Osteoblast (primary cell): ENCODE data around the gene LHX2. TPM values are rescaled to one million over a fixed set of nuclear protein-coding genes. Genes with fewer than 3 reads are reported as not detected.
A peak's percentile ranks its signal among the peaks of the same experiment; 100 is the strongest.

Experiments used
- DNase-seq: peaks from one replicate; pipeline ENCODE4 v3.0.0; 2011; ENCODE audit warnings: low spot score, mixed read lengths; ENCODE audit not compliant: insufficient read length; ENCODE audit errors: missing footprints
- H2AFZ ChIP-seq: 2 replicates; pipeline ENCODE4 v1.6.0; 2011; ENCODE audit warnings: mild to moderate bottlenecking, low read length
- H3K27ac ChIP-seq: 2 replicates; pipeline ENCODE4 v1.5.1; 2011; ENCODE audit warnings: mild to moderate bottlenecking, low read depth, low read length, moderate library complexity
- H3K27me3 ChIP-seq: 2 replicates; pipeline ENCODE4 v1.6.0; 2012; ENCODE audit warnings: mild to moderate bottlenecking, control low read depth, inconsistent platforms, low read length, moderate library complexity; ENCODE audit not compliant: insufficient read depth
- H3K36me3 ChIP-seq: 2 replicates; pipeline ENCODE4 v1.5.1; 2011; ENCODE audit warnings: mild to moderate bottlenecking, low read length, control low read depth, moderate library complexity; ENCODE audit not compliant: insufficient read depth
- H3K4me1 ChIP-seq: 2 replicates; pipeline ENCODE4 v1.5.1; 2011; ENCODE audit warnings: mild to moderate bottlenecking, low read length, control low read depth, moderate library complexity; ENCODE audit not compliant: insufficient read depth
- H3K4me2 ChIP-seq: 2 replicates; pipeline ENCODE4 v1.6.0; 2011; ENCODE audit warnings: mild to moderate bottlenecking, low read length; ENCODE audit not compliant: insufficient read depth
- H3K4me3 ChIP-seq: fragments of 200-600 bp; sonication (generic); 3 replicates; pipeline ENCODE4 v1.5.1; 2012; ENCODE audit warnings: mild to moderate bottlenecking, low read length, inconsistent platforms; ENCODE audit not compliant: insufficient read depth
- H3K79me2 ChIP-seq: 2 replicates; pipeline ENCODE4 v1.6.0; 2012; ENCODE audit warnings: mild to moderate bottlenecking, low read length, control low read depth, inconsistent platforms; ENCODE audit not compliant: insufficient read depth
- H3K9me3 ChIP-seq: 2 replicates; pipeline ENCODE4 v1.5.1; 2011; ENCODE audit warnings: low read depth, low read length, control low read depth
- H4K20me1 ChIP-seq: 2 replicates; pipeline ENCODE4 v1.6.0; 2012; ENCODE audit warnings: mild to moderate bottlenecking, low read length, control low read depth; ENCODE audit not compliant: insufficient read depth
- total RNA-seq: library from RNA; depleted of rRNA; stranded (reverse); fragments of >200 nt; gene quantifications from 2 replicates; pipeline ENCODE4 v1.2.3, GENCODE V29; 2012
- TF ChIP-seq, protein P1 (sequence below): IDR thresholded peaks from 2 replicates; pipeline ENCODE4 v1.5.1; 2011; ENCODE audit warnings: mild to moderate bottlenecking, low read depth, low read length, moderate library complexity; ENCODE audit errors: extremely low read depth

Gene LHX2
- total RNA-seq, 1 donor: not detected

DNA sequence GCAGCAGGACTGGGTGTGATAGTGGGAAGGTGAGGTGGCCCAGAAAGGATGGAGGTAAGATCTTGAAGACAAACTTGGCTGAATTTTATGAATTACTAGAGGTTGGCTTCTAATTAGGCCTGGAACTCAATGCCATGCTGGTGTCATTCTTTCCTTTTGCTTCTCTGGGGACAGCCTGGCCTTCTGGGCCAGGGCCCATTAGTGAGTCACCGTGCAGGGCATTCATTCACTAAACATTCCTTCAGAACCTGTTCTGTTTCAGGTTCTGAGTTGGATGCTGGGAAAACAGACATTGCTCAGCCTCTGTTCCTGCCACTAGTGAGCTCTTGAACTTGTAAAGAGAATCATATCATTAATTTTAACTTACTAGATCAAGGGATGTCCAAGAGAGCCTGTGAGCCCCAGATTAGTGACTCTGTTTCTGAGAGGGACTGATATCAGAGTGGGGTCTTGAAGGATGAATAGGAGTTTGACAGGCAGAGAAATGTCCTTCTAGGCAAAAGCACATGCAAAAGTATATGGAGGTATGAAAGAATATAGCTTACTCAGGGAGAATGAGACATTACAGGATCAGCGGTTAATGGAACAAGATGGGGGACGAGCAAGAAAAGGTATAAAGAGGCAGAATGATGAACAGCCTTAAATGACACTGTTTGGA is 66.5 kb downstream of the LHX2 start:
- peaks cover 23% of the 10 kb centered on the region for H3K27me3 ChIP-seq
- TF ChIP-seq, protein P1, sequence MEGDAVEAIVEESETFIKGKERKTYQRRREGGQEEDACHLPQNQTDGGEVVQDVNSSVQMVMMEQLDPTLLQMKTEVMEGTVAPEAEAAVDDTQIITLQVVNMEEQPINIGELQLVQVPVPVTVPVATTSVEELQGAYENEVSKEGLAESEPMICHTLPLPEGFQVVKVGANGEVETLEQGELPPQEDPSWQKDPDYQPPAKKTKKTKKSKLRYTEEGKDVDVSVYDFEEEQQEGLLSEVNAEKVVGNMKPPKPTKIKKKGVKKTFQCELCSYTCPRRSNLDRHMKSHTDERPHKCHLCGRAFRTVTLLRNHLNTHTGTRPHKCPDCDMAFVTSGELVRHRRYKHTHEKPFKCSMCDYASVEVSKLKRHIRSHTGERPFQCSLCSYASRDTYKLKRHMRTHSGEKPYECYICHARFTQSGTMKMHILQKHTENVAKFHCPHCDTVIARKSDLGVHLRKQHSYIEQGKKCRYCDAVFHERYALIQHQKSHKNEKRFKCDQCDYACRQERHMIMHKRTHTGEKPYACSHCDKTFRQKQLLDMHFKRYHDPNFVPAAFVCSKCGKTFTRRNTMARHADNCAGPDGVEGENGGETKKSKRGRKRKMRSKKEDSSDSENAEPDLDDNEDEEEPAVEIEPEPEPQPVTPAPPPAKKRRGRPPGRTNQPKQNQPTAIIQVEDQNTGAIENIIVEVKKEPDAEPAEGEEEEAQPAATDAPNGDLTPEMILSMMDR: no peak
- no peak overlapping the region for H2AFZ ChIP-seq
- H3K4me1 ChIP-seq: peaks cover 14% of the 10 kb centered on the region
- DNase-seq: peak; percentile 74
- no peaks in the 10 kb centered on the region for H3K9me3 ChIP-seq
- H3K27ac ChIP-seq: no peak overlapping the region
- no peaks in the 10 kb centered on the region for H3K79me2 ChIP-seq
- H4K20me1 ChIP-seq: no peaks in the 10 kb centered on the region
- H3K4me2 ChIP-seq: no peak overlapping the region
- H3K4me3 ChIP-seq: no peak overlapping the region
- no peaks in the 10 kb centered on the region for H3K36me3 ChIP-seq

DNA sequence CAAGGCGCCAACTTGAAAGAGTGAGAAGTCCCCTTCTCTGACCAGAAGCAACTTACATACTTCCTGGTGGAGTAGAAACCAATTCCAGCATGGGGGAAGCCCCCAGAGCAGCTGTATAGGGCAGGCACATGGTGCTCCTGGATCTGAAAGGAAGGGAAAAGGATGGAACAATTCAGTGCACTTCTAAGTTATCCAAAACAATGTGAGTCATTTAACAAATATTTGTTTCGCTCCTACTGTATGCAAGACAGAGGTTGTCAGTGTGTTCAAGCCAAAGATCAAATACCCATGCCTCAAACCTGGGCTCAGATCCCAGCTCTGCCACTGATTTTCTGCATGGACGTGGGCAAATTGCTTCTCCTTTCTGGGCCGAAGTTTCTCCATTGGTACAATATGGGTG is 67.1 kb downstream of the LHX2 start:
- TF ChIP-seq, protein P1: no peak
- Histone ChIP-seq H3K4me1 (peaks cover 14% of the 10 kb centered on the region), H3K27me3 (peaks cover 25% of the 10 kb centered on the region), H3K4me2 (no peak overlapping the region), H3K9me3 (no peaks in the 10 kb centered on the region), H2AFZ (no peak overlapping the region), H3K79me2 (no peaks in the 10 kb centered on the region), H3K27ac (no peak overlapping the region), H3K36me3 (no peaks in the 10 kb centered on the region), H3K4me3 (no peak overlapping the region), H4K20me1 (no peaks in the 10 kb centered on the region)
- peak; percentile 53 for DNase-seq

DNA sequence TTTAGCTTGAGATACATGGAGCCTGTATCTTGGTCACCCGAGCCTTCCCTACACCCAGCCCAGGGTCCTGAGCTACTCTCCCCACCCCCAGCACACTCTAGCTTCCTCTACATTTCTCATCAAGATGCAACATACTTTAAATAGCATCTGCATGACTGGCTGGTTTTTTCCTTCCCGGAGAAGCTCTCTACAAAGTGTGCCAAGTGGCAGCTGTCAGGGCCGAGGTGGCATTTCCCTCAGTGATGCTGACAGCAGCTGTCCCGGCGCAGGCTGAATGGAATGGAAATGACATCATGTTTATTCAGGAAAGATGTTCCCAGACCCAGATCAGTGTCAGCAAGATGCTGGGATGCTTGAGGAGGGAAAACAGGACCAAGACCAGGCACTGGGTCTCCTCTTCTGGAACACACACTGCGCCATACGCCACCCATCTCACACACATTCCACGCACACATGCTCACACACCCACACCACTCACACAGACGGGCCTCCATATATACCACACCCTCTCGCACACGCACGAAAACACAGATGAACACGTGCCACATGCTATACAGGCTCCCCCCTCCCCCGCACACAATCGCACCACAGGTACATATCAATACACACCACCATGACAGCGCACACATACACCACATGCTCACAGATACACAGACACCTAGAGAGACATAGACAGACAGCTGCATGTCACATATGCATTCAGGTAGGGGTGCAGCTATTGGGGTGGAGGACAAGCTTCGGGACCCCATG is 67.8 kb downstream of the LHX2 start:
- Histone ChIP-seq H3K4me2 (peak overlapping the region; percentile 12), H3K27me3 (peaks cover 28% of the 10 kb centered on the region), H3K36me3 (no peaks in the 10 kb centered on the region), H3K4me3 (no peak overlapping the region), H3K27ac (no peak overlapping the region), H3K4me1 (peaks cover 14% of the 10 kb centered on the region), H3K9me3 (no peaks in the 10 kb centered on the region), H4K20me1 (no peaks in the 10 kb centered on the region), H3K79me2 (no peaks in the 10 kb centered on the region), H2AFZ (no peak overlapping the region)
- peak; percentile 53 for DNase-seq
- TF ChIP-seq, protein P1: no peak

DNA sequence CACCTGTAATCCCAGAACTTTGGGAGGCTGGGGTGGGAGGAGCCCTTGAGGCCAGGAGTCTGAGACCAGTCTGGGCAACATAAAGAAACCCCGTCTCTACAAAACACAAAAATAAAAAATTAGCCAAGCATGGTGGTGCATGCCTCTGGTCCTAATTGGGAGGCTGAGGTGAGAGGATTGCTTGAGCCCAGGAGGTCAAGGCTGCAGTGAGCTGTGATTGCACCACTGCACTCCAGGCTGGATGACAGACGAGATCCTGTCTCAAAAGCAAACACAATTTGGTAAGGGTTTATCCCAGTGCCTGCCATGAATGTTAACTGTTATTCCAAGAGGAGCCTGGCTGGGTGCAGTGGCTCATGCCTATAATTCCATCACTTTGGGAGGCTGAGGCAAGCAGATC is 71.1 kb downstream of the LHX2 start:
- H3K9me3 ChIP-seq: peaks cover 3% of the 10 kb centered on the region
- no peaks in the 10 kb centered on the region for H3K79me2 ChIP-seq
- no peak overlapping the region for H3K4me3 ChIP-seq
- no peak overlapping the region for H2AFZ ChIP-seq
- no peaks in the 10 kb centered on the region for H3K36me3 ChIP-seq
- TF ChIP-seq, protein P1: no peak
- H3K27ac ChIP-seq: no peak overlapping the region
- H3K27me3 ChIP-seq: peaks cover 32% of the 10 kb centered on the region
- no peak for DNase-seq
- peaks cover 14% of the 10 kb centered on the region for H3K4me1 ChIP-seq
- no peak overlapping the region for H3K4me2 ChIP-seq
- no peaks in the 10 kb centered on the region for H4K20me1 ChIP-seq
